Measurements from ENCODE around the gene STK26. TPM values are rescaled to one million over a fixed set of nuclear protein-coding genes. Genes with fewer than 3 reads are reported as not detected.

STK26 gene
- total RNA-seq, 4 donors from 2014 or later, result 3.8 to 15.7 (median 7.7) TPM

DNA sequence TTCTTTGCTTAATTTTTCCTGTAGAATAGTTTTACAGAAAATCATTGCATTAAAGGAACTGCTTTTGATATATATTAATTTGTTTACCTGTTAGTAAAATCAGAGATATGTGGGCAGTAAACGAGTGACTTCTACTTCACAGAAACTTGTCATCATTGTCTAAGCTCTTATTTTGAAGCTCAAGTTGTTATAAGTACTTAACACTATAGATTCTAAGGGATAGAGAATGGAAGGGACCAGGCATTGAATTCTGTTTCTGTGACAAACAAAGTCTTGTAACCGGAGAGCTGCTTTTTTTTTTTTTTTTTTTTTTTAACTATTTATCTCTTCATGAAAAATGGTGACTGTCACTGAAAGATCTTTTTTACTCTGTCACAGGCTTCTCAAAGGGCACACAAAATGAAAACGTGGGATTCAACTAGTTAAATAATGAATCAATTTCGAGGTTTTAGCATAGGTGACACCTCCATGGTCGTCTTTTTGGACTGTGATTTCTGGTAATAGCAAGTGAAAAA lies 14.4 kb downstream of the STK26 start:
- Histone ChIP-seq H3K9me3 (no peaks in the 10 kb centered on the region), H3K27ac (no peak overlapping the region), H3K4me1 (no peaks in the 10 kb centered on the region), H3K4me3 (no peak overlapping the region), H3K27me3 (no peaks in the 10 kb centered on the region), H3K36me3 (no peaks in the 10 kb centered on the region)
- no peak for DNase-seq
- TF ChIP-seq CTCF (IDR thresholded peaks at IDR 0.05) (no peak), POLR2A (IDR thresholded peaks at IDR 0.05) (no peak)

DNA sequence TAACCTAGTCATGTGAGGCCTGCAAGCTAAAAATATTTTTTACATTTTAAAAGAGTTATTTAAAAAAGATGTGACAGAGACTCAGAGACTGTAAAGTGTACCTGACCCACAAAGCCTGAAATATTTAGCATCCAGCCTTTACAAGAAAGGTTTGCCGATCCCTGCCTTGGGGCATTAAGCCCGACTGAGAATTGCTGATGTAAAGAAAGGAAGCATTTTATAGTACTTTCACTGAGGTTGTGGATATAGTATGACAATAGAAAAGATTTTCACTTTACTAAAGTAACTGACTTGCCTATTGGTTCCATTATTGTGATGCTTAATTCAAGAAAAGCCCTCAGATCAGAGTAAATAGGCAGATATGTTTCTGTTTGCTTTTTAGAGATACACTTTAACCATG lies 17.0 kb downstream of the STK26 start:
- TF ChIP-seq POLR2A (IDR thresholded peaks at IDR 0.05) (no peak), CTCF (IDR thresholded peaks at IDR 0.05) (no peak)
- Histone ChIP-seq H3K9me3 (no peaks in the 10 kb centered on the region), H3K4me1 (no peaks in the 10 kb centered on the region), H3K36me3 (no peaks in the 10 kb centered on the region), H3K27ac (no peak overlapping the region), H3K4me3 (no peak overlapping the region), H3K27me3 (no peaks in the 10 kb centered on the region)
- DNase-seq, result no peak

DNA sequence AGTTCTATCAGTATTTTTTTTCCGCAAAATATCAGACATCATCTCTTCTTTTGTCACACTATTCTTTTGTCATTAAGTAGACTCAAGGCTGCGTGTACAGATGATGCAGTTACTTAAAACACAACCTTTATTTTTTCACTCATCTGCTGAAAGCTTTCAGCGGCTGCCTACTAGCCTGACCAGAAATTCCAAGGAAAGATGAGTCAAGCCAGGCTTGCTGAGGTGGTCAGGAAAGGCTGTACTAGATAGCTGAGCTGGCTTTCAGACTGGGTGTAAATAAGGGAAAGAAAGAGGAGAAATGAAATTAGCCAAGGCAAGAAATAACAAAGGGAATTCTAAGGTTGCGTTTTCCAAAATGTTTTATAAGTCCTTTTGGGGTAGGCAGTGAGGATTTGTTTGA lies 17.9 kb downstream of the STK26 start:
- TF ChIP-seq POLR2A (IDR thresholded peaks at IDR 0.05) (no peak), CTCF (IDR thresholded peaks at IDR 0.05) (no peak)
- H3K4me3 ChIP-seq, result no peak overlapping the region
- no peaks in the 10 kb centered on the region for H3K4me1 ChIP-seq
- no peaks in the 10 kb centered on the region for H3K36me3 ChIP-seq
- no peaks in the 10 kb centered on the region for H3K9me3 ChIP-seq
- no peaks in the 10 kb centered on the region for H3K27me3 ChIP-seq
- H3K27ac ChIP-seq, result no peak overlapping the region
- no peak for DNase-seq

- DNase-seq, result no peak
- H3K9me3 ChIP-seq, result no peaks in the 10 kb centered on the region
- H3K27me3 ChIP-seq, result no peaks in the 10 kb centered on the region
- TF ChIP-seq CTCF (IDR thresholded peaks at IDR 0.05), result no peak
- no peak for TF ChIP-seq POLR2A (IDR thresholded peaks at IDR 0.05)
- no peaks in the 10 kb centered on the region for H3K4me1 ChIP-seq
- no peak overlapping the region for H3K4me3 ChIP-seq
- H3K27ac ChIP-seq, result no peak overlapping the region
- H3K36me3 ChIP-seq, result no peaks in the 10 kb centered on the region
Measured at GRCh38 chrX:132043977-132044376, 20.9 kb downstream of the STK26 start.

GRCh38 chrX:132044953-132045352 lies 21.9 kb downstream of the STK26 start:
- no peak for DNase-seq
- H3K9me3 ChIP-seq, result no peaks in the 10 kb centered on the region

More at GRCh38 chrX:132044953-132045352, 21.9 kb downstream of the STK26 start:
- Histone ChIP-seq H3K4me3 (no peak overlapping the region), H3K36me3 (no peaks in the 10 kb centered on the region), H3K4me1 (no peaks in the 10 kb centered on the region), H3K27ac (no peak overlapping the region), H3K27me3 (no peaks in the 10 kb centered on the region)
- TF ChIP-seq CTCF (IDR thresholded peaks at IDR 0.05), result no peak
- TF ChIP-seq POLR2A (IDR thresholded peaks at IDR 0.05), result no peak
